IPS-20b (cell line): ENCODE data around the gene SCAI.
"Not testable (repeated sequence)": the region's sequence is repeated elsewhere in the genome, so short reads cannot be mapped to it uniquely, and the experiment has no call there.

Experiments
- H3K27ac ChIP-seq: one replicate; pipeline ENCODE4 v1.5.1; 2013; ENCODE audit warnings: low read length
- H3K27me3 ChIP-seq: 2 replicates; pipeline ENCODE4 v1.6.1; 2013; ENCODE audit warnings: mild to moderate bottlenecking, low read length, inconsistent platforms; ENCODE audit not compliant: insufficient read depth
- H3K36me3 ChIP-seq: 2 replicates; pipeline ENCODE4 v1.6.1; 2013; ENCODE audit warnings: low read depth, mild to moderate bottlenecking, inconsistent platforms, low read length, moderate library complexity; ENCODE audit not compliant: insufficient read depth
- H3K4me1 ChIP-seq: 2 replicates; pipeline ENCODE4 v1.6.1; 2013; ENCODE audit warnings: mild to moderate bottlenecking, control low read depth, inconsistent platforms, low read length, moderate library complexity; ENCODE audit not compliant: insufficient read depth
- H3K4me3 ChIP-seq: 2 replicates; pipeline ENCODE4 v1.5.1; 2013; ENCODE audit warnings: mild to moderate bottlenecking, low read length, inconsistent platforms
- H3K9ac ChIP-seq: 2 replicates; pipeline ENCODE4 v1.6.1; 2013; ENCODE audit warnings: low read depth, mild to moderate bottlenecking, inconsistent platforms, low read length, moderate library complexity
- H3K9me3 ChIP-seq: 2 replicates; pipeline ENCODE4 v1.6.1; 2013; ENCODE audit warnings: mild to moderate bottlenecking, low read depth, low read length, inconsistent platforms; ENCODE audit not compliant: insufficient read depth

SCAI gene

GRCh38 chr9:125143377-125144090, at the start of gene SCAI:
TSS of gene SCAI (minus strand) at chr9:125143528. CDS start at chr9:125143437, 91 bp downstream.
- Histone ChIP-seq H3K9ac (peak within 1 kb of the TSS; percentile 85), H3K4me1 (no peaks in the 10 kb centered on the region; the same call in 1 of the 2 replicates), H3K27ac (no peak within 1 kb of the TSS), H3K9me3 (no peaks in the 10 kb centered on the region), H3K36me3 (peaks cover 19% of the 10 kb centered on the region; the same call in 1 of the 2 replicates), H3K4me3 (peak within 1 kb of the TSS; percentile 94), H3K27me3 (no peaks in the 10 kb centered on the region)

- Histone ChIP-seq H3K9ac (peak overlapping the region; percentile 87), H3K4me3 (peak overlapping the region; percentile 81), H3K27me3 (no peaks in the 10 kb centered on the region), H3K36me3 (no peaks in the 10 kb centered on the region), H3K9me3 (no peaks in the 10 kb centered on the region), H3K4me1 (no peaks in the 10 kb centered on the region), H3K27ac (peak overlapping the region; percentile 14)
Observed at GRCh38 chr9:125190361-125190801, 47.1 kb upstream of the SCAI start.

- H3K4me3 ChIP-seq = peak within 1 kb of the TSS; percentile 81
- peak within 1 kb of the TSS; percentile 87 for H3K9ac ChIP-seq
- no peaks in the 10 kb centered on the region for H3K9me3 ChIP-seq
- peak within 1 kb of the TSS; percentile 55 for H3K27ac ChIP-seq
- H3K4me1 ChIP-seq = no peaks in the 10 kb centered on the region
- H3K27me3 ChIP-seq = no peaks in the 10 kb centered on the region
- no peaks in the 10 kb centered on the region for H3K36me3 ChIP-seq
Observed at GRCh38 chr9:125189361-125190289, 46.3 kb upstream of the SCAI start, which contains the start of gene PPP6C. TSS of gene PPP6C (minus strand) at chr9:125189803. CDS start at chr9:125189718, 85 bp downstream.

GRCh38 chr9:125189011-125189360, 45.7 kb upstream of the SCAI start:
- Histone ChIP-seq H3K4me1 (no peaks in the 10 kb centered on the region), H3K36me3 (no peaks in the 10 kb centered on the region), H3K9ac (peak overlapping the region; percentile 87; the same call in 1 of the 2 replicates), H3K27me3 (no peaks in the 10 kb centered on the region), H3K27ac (no peak overlapping the region), H3K9me3 (no peaks in the 10 kb centered on the region), H3K4me3 (peak overlapping the region; percentile 81)

- Histone ChIP-seq H3K4me3 (no peak overlapping the region), H3K9me3 (no peaks in the 10 kb centered on the region), H3K36me3 (no peaks in the 10 kb centered on the region), H3K27me3 (no peaks in the 10 kb centered on the region), H3K27ac (no peak overlapping the region), H3K9ac (no peak overlapping the region), H3K4me1 (peaks cover 4% of the 10 kb centered on the region; the same call in 1 of the 2 replicates)
Observed at GRCh38 chr9:125183561-125183960, 40.2 kb upstream of the SCAI start.

- no peaks in the 10 kb centered on the region for H3K27me3 ChIP-seq
- no peak overlapping the region for H3K4me3 ChIP-seq
- no peak overlapping the region for H3K9ac ChIP-seq
- H3K9me3 ChIP-seq = no peaks in the 10 kb centered on the region
- no peaks in the 10 kb centered on the region; the same call in 1 of the 2 replicates for H3K36me3 ChIP-seq
- H3K27ac ChIP-seq = no peak overlapping the region
- peaks cover 4% of the 10 kb centered on the region; the same call in 1 of the 2 replicates for H3K4me1 ChIP-seq
Observed at GRCh38 chr9:125183054-125183453, 39.7 kb upstream of the SCAI start.

- H3K4me1 ChIP-seq, H3K27me3 ChIP-seq, H3K27ac ChIP-seq, H3K36me3 ChIP-seq, H3K9me3 ChIP-seq, H3K4me3 ChIP-seq, H3K9ac ChIP-seq: not testable (repeated sequence)
Observed at GRCh38 chr9:125181756-125182155, 38.4 kb upstream of the SCAI start.

- no peak overlapping the region for H3K4me3 ChIP-seq
- no peak overlapping the region for H3K9ac ChIP-seq
- H3K27ac ChIP-seq = no peak overlapping the region
- no peaks in the 10 kb centered on the region for H3K27me3 ChIP-seq
- peaks cover 4% of the 10 kb centered on the region; the same call in 1 of the 2 replicates for H3K4me1 ChIP-seq
- H3K9me3 ChIP-seq = no peaks in the 10 kb centered on the region
- no peaks in the 10 kb centered on the region; the same call in 1 of the 2 replicates for H3K36me3 ChIP-seq
Observed at GRCh38 chr9:125180876-125181275, 37.5 kb upstream of the SCAI start.

- not testable (repeated sequence) for H3K27ac ChIP-seq, H3K9ac ChIP-seq, H3K4me3 ChIP-seq, H3K4me1 ChIP-seq, H3K36me3 ChIP-seq, H3K27me3 ChIP-seq, H3K9me3 ChIP-seq
Observed at GRCh38 chr9:125179776-125180175, 36.4 kb upstream of the SCAI start.

GRCh38 chr9:125177888-125178287, 34.6 kb upstream of the SCAI start:
- Histone ChIP-seq H3K4me3 (no peak overlapping the region), H3K9me3 (no peaks in the 10 kb centered on the region), H3K36me3 (no peaks in the 10 kb centered on the region; the same call in 1 of the 2 replicates), H3K4me1 (no peaks in the 10 kb centered on the region), H3K9ac (no peak overlapping the region), H3K27ac (no peak overlapping the region), H3K27me3 (no peaks in the 10 kb centered on the region)

- H3K9ac ChIP-seq = no peak overlapping the region
- no peak overlapping the region for H3K27ac ChIP-seq
Observed at GRCh38 chr9:125176636-125177035, 33.3 kb upstream of the SCAI start.

More at GRCh38 chr9:125176636-125177035, 33.3 kb upstream of the SCAI start:
- Histone ChIP-seq H3K4me3 (no peak overlapping the region), H3K4me1 (no peaks in the 10 kb centered on the region), H3K36me3 (no peaks in the 10 kb centered on the region; the same call in 1 of the 2 replicates), H3K27me3 (no peaks in the 10 kb centered on the region), H3K9me3 (no peaks in the 10 kb centered on the region)
